KOPT-K1 (cell line): ENCODE measurements around the gene METTL24.

ENCODE experiments used
- H3K27ac ChIP-seq: fragments of 200-600 bp; sonication (generic); 2 replicates; pipeline ENCODE4 v1.5.1; 2016; ENCODE audit warnings: antibody characterized with exemption, mild to moderate bottlenecking, low read depth, low read length; ENCODE audit not compliant: poor library complexity, severe bottlenecking
- H3K36me3 ChIP-seq: fragments of 200-600 bp; sonication (generic); 2 replicates; pipeline ENCODE4 v1.5.1; 2017; ENCODE audit warnings: antibody characterized with exemption, mild to moderate bottlenecking, low read length, moderate library complexity; ENCODE audit not compliant: insufficient read depth
- H3K9me3 ChIP-seq: fragments of 200-600 bp; sonication (generic); 2 replicates; pipeline ENCODE4 v1.5.1; 2017; ENCODE audit warnings: antibody characterized with exemption, low read length, mild to moderate bottlenecking; ENCODE audit not compliant: insufficient read depth, poor library complexity, severe bottlenecking

Gene METTL24, protein sequence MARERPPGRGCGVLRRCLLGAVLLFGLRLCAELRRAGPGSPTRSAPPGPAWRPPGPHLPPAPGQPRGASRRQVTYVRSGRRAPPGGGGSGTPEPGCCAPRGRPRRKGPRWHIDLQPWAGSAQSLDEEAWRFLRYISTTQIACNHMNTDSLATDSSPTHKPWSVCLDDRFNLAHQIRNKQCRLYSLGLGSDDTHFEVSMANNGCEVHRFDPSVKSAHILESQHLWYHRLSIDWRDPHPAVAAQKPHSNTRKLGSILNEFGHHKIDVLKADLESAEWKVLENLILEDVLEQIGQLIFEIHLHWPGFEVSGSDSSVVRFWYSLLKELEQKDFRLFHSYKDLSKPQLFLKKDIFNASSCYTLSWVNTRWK

DNA sequence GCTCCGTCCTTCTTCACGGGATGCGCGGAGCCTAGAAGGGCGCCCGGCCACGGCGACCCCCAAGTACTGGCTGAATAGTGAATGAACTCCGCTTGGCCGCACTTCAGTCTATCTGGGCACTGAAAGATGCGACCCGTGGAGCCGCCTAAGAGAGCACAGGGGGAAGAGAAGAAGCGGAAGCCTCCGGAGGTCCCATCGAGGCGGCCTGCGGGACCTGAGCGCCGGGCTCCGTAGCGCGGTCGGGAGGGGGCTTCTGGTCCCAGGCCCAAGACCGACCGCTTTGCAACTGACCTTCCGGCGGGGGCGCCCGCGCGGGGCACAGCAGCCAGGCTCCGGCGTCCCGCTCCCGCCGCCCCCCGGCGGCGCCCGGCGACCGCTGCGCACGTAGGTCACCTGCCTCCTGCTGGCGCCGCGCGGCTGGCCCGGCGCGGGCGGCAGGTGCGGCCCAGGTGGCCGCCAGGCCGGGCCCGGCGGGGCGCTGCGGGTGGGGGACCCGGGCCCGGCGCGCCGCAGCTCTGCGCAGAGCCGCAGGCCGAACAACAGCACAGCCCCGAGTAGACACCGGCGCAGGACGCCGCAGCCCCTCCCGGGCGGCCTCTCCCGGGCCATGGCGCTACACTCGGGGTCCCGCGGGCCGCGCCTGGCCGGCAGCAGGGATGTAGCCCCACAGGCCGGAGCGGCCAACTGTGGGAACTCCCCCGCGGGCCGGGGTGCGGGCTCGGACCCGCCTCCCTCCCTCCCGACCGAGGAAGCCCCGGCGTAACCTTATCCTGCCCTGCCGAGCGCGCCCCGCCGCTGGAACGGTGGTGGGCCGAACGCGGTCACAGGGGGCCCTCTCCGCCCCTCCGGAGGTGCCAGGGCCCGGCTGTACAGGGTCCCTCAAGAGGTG lies at the start of gene METTL24:
TSS of gene METTL24 (minus strand) at position 686 of the 889 bp plus-strand sequence. CDS start at position 609, 77 bp downstream.
- no peaks in the 10 kb centered on the region for H3K36me3 ChIP-seq
- H3K9me3 ChIP-seq: no peaks in the 10 kb centered on the region
- H3K27ac ChIP-seq: no peak within 1 kb of the TSS

DNA sequence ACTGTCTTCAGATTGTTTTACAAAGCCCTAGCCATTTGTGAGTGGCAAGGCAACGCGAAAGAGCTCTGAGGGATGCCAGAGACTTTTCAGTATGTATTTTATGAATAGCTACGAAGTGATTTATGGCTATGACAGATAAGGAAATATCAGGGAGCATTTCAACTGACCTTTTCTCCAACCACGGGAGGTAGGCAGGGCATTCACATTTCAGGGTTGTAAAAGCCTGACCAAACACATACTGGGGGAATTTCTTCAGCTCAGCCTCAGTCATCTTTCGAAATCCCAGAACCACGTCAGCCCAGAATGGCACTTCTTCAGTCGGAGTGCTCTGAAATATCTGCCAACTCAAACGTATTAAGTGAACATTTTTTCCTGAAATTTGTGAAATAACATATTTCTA lies 46.5 kb upstream of the METTL24 start:
- H3K9me3 ChIP-seq: no peaks in the 10 kb centered on the region
- H3K36me3 ChIP-seq: no peaks in the 10 kb centered on the region
- H3K27ac ChIP-seq: no peak overlapping the region

DNA sequence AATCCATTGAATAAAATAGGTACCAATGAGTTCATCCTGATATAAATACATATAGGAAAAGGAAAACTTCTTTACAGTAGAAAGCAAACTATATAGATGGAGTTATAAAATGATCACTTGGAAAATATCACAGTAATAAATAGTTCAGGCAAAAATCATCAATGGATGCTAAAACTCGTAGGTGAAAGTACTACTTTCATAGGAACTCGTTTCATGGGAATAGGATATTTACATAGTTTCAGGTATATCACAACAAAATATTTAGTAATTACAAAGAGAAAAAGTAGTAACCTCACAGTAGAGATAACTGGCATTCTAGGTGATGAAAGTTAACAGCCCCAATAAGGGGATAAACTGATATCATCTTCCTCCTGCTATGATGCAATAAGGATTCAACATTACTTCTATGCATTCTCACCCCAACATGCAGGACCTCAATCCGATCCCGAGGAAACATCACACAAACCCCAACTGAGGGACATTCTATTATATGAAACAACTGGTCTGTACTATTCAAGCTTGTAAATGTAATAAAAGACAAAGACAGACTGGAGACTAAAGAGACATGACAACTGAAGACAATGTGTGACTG lies 43.5 kb upstream of the METTL24 start:
- H3K36me3 ChIP-seq: no peaks in the 10 kb centered on the region
- H3K9me3 ChIP-seq: no peaks in the 10 kb centered on the region
- no peak overlapping the region for H3K27ac ChIP-seq

DNA sequence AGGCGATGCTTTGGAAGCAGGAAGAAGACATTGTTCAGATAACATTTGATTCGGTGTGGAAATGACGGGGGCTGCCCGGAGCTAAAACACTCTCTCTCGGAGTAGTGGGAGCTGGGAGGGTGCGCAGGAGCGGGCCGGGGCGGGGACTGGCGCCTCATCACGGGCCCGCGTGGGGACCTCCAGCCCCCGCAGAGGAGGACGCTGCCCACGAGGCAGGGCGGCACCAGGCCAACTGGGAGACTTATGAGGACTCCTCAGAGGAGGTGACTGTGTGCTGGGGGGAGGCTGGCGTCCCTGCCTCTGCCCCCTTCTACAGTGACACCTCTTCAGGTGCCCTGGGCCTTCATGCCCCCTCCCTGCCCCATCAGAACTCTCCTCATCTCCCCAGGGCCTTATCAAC lies 42.1 kb upstream of the METTL24 start:
- Histone ChIP-seq H3K27ac (no peak overlapping the region), H3K9me3 (no peaks in the 10 kb centered on the region), H3K36me3 (no peaks in the 10 kb centered on the region)

DNA sequence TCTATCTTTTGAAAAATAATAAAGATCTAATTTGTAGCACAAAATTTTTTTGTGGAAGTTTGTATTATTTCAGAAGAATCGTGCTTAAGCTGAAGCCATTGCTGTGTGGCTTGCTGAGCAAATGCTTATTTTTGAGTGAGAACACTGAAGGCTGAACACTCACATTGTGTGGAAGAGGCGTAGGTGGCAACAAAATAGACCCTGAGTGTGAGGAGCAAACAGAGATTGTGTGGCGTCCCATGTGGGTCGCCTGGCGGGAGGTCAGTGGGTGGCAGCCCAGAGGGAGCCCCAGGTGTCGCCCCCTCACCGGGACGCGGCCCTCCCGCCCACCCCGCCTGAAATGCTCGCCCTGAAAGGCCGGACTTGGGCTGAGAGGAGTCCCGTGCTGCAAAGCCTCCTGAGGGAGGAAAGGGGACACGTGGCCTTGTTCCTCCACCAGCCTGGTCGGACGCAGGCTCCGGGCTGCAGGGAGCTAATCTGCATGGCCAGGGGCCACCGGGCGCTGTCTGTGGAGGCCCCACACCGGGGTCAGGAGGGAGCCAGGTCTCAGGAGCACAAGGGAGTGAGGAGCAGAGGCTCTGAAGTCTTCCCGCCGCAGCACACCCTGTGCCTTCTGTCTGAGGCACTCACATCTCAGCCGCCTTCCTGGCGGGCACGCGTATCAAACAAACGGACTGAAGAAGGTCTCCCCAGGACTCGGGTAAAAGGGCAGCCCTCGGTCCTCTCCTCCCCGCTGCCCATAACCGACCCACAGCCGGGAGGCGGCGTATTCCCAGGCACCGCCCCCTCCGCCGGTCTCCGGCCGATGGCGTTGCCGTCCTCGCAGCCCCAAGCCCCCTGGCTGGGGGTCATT lies 41.3 kb upstream of the METTL24 start:
- Histone ChIP-seq H3K27ac (no peak overlapping the region), H3K9me3 (no peaks in the 10 kb centered on the region), H3K36me3 (no peaks in the 10 kb centered on the region)

DNA sequence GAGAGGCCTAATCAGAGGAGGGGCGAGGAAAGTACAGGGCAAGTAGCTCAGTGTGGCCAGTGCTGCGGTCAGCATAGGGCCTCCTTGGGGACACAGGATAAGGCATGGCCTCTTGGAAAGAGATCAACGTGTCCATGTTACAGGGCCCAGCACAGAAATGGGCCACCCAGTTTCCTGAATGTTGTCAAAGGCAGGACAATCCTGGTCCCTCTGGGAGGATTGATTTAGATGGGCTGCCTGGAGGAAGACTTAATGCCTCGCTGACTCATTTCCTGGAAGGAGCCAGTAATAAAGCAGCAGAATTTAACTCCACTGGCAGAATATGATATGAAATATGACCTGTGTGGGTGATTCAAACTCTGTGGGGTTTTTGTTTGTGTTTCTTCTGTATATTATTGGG lies 40.6 kb upstream of the METTL24 start:
- Histone ChIP-seq H3K27ac (no peak overlapping the region), H3K36me3 (no peaks in the 10 kb centered on the region), H3K9me3 (no peaks in the 10 kb centered on the region)

DNA sequence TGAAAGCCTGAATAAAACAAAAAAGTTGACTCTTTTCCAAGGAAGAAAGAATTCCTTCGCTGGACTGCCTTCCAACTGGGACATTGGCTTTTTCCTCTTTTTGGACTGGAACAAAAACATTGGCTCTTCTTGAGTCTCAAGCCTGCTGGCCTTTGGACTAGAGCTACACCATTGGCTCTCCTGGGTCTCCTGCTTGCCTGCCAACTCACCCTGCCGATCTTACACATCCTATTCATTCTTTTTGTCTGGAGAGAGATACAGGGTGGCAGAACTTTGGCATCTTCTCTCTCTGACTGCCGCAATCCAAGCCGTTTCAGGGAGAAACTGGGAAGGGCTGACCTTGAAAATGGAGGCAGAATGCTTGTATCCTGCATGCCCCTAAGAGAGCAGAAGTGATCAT lies 37.1 kb upstream of the METTL24 start:
- no peaks in the 10 kb centered on the region for H3K9me3 ChIP-seq
- H3K27ac ChIP-seq: no peak overlapping the region
- H3K36me3 ChIP-seq: no peaks in the 10 kb centered on the region

DNA sequence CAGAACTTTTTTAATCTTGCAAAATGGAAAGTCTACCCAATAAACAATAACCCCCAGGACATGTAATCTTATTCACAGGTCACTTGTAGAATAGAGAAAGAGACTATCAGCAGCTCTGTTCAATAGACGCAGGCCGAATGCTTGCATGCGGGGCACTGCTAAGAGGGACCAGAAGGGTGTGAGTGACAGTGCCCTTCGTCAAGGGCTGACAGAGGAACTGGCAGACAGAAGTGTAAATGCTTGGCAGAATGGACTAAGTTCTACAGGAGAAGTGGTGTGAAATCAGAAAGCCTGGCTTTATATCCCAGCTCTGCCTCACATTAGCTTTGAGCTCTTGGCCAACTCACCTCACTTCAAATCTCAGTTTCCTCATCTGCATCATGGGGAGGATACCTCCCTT lies 36.3 kb upstream of the METTL24 start:
- H3K9me3 ChIP-seq: no peaks in the 10 kb centered on the region
- H3K27ac ChIP-seq: no peak overlapping the region
- H3K36me3 ChIP-seq: no peaks in the 10 kb centered on the region

DNA sequence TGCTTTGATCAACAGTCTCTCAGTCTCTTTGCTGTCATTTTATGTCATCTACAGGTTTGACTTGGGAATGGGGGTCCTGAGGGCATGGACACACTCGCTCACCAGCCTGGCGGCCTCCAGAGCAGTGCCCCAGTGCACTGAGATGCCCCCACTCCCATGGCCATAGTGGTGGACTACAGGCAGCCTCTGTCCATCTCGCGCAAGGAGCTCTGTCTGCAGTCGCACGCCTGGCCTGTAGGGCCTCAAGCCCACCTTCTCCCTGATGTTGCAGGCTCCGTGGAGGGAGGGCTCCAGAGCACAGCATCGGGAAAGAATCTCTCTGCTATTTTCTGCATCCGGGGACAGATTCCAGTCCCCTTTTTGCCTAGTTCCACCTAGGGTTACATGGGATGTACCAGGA lies 34.6 kb upstream of the METTL24 start:
- Histone ChIP-seq H3K9me3 (no peaks in the 10 kb centered on the region), H3K36me3 (no peaks in the 10 kb centered on the region), H3K27ac (no peak overlapping the region)

DNA sequence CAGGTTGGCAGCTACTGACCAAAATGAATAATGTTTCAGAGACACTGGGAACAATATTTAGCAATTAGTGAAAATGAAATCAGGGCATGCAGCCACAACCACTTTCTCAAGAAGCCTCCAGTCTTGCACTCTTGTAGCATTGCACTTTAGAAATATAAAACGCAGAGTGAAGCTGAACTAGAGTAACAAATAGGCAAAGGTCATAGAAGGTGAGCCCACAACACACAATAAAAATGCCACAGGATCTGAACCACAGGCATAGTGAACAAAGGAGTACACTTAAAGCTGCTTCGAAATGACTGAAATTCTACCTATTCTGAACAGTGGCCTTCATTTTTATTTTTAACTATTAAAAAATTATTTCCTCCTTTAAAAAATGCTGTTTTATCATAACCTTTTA lies 32.3 kb upstream of the METTL24 start:
- Histone ChIP-seq H3K9me3 (no peaks in the 10 kb centered on the region), H3K27ac (peak overlapping the region; percentile 49), H3K36me3 (no peaks in the 10 kb centered on the region)

DNA sequence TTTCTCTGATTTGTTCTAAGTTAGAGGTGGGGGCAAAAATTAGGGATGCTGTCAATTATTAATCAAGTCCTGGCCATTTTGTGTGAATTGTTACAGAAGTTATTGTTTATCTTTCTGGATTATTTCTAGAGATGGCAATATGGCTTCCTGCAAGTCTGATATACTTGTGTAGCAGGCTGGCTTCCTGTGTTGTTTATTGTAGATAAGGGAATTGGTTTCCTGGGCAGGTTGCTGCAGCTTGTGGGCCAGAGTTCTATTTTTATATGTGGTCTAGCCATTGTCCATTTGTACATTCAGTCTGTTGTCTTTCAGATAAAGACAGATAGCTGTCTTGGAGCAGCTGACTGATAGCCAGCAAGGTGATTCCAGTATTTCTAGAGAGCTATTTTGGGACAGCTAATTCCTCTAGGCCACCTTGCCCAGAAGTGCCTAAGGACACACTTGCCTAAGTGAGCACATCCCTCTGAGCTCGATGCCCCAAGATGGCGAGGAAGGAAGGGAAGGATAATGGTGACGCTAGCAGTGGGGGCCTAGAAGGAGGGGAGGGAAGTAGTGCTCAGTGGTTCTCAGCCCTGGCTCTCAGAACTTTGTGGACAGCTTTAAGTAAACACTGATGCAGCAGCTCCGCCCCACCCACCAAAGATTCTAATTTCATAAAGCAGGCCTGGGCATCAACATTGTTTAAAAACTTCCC lies 31.7 kb upstream of the METTL24 start:
- H3K36me3 ChIP-seq: no peaks in the 10 kb centered on the region
- no peaks in the 10 kb centered on the region for H3K9me3 ChIP-seq
- peak overlapping the region; percentile 49 for H3K27ac ChIP-seq

DNA sequence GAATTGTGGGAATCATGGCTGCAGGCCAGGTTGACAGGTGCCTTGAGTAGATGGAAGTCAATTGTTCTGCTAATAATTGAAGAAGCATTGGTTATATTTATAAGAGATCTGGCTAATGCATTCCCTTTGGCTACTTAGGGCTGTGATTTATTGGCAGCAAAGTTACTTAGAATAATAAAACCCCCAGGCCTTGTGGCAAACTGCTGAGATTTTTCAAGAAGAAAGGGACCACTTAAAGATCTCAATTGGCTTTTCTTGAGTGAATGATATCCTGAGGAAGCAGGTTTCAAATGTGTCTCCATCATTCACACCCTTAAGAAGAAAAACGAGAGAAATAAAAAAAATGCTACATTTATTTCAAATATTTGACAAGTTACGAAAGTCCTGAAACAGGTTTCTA lies 29.8 kb upstream of the METTL24 start:
- H3K9me3 ChIP-seq: no peaks in the 10 kb centered on the region
- H3K27ac ChIP-seq: no peak overlapping the region
- no peaks in the 10 kb centered on the region for H3K36me3 ChIP-seq

DNA sequence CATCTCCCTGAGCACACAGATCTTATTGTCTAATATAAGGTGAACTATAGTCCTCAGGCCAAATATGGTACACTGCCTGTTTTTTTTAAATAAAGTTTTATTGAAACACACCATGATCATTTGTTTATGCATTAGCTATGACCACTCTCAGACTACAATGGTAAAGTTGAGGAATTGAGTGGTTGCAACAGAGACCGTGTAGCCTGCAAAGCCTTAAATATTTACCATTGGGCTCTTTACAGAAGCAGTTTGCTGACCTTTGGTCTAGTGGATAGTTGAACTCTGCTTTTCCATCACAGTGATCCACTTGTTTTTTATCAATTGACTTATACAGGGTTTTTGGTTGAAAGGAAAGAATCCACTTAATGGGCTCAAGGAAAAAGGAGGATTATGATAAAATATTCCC lies 27.3 kb upstream of the METTL24 start:
- no peak overlapping the region for H3K27ac ChIP-seq

DNA sequence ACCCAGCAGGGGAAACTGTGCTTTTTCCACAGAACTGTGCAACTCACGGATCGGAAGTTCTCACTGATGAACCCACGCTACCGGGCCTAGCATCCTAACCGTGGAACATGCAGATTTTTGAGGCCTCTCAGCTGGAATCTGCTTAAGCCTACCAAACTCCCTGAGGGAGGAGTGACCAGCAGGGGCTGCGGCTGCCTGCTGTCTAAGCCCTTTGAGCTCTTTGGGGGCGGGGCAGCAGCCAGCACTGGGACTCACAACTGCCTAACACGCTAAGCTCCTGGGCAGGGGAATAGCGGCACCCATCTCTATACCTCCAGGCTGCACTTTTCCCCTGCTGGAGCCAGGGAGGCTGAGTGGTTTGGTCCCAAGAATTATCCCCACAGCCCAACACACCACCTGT lies 20.4 kb upstream of the METTL24 start:
- H3K36me3 ChIP-seq: no peaks in the 10 kb centered on the region
- no peak overlapping the region for H3K27ac ChIP-seq
- no peaks in the 10 kb centered on the region for H3K9me3 ChIP-seq

More for the DNA sequence above, 27.3 kb upstream of the METTL24 start:
- H3K9me3 ChIP-seq: no peaks in the 10 kb centered on the region
- H3K36me3 ChIP-seq: no peaks in the 10 kb centered on the region
